Gastroesophageal sphincter (tissue), 3 donors: ENCODE data around the gene BRCC3.

Experiments
- CTCF ChIP-seq, 4 experiments: fragments of 200-600 bp in 2 of 4; fragments of 450-650 bp in 2 of 4; sonication (generic) in 1 of 4; IDR thresholded peaks; one replicate each; pipeline ENCODE4 v1.5.1; 2017 to 2019; ENCODE audit warnings: antibody characterized with exemption in 4 of 4, mild to moderate bottlenecking in 2 of 4, moderate library complexity in 2 of 4
- POLR2A ChIP-seq, 2 donors: fragments of 450-650 bp; IDR thresholded peaks; one replicate each; pipeline ENCODE4 v1.6.1; 2017; ENCODE audit warnings: antibody characterized with exemption in 2 of 2, mild to moderate bottlenecking in 2 of 2, moderate library complexity in 1 of 2
- POLR2AphosphoS5 ChIP-seq: sonication (generic); formaldehyde crosslinking; IDR thresholded peaks from one replicate; pipeline ENCODE4 v1.6.1; 2017; ENCODE audit warnings: antibody characterized with exemption

- TF ChIP-seq POLR2A (IDR thresholded peaks at IDR 0.05), result no peak
- TF ChIP-seq CTCF (IDR thresholded peaks at IDR 0.05), result no peak
- TF ChIP-seq POLR2AphosphoS5, result no peak
These were observed 40.9 kb downstream of the BRCC3 start for GRCh38 chrX:155112171-155112570.
